ENCODE data around the gene SREBF1. TPM values are rescaled to one million over a fixed set of nuclear protein-coding genes. Genes with fewer than 3 reads are reported as not detected.

The SREBF1 gene
- polyA plus RNA-seq, 1 of the 3 experiments (the other 2 are of a cell fraction) = 20.4 TPM

DNA sequence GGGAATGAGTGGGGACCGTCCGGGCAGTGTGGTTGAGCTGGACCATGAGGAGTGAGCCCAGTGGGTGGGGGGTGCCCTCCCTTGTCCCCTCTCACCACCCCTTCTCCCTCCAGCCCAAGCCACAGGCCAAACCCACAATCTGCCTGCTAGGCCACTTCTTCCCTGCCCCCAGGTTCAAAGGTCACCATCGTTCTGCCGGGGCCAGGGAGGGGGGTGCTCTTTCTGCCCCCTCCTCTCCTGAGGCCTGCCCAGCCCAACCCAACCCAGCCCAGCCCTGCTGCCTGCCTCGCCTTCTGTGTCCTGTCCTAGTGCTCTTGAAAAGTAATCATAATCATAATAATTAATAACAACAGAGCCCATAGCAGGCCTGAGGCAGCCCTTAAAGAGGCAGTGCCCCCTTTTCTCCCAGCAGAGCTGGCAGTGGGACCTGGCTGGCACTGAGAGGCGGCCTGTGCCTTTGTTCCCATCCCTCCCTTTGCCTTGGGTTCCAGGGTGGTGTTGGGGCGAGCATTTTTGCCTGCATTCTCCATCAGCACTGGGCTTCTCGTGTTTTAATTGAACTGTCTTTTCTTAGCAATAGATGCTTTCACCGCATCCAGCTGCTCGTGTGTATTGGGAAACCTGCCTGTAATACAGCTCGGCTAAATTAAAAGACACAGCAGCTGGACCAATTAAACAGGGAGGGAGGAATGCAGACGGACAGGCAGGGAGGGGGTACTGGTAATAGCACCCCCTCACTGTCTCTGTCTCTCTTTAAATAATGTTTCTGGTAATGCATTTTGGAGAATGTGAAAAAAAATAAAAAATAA is 46.8 kb downstream of the SREBF1 start:
- Histone ChIP-seq H3K9ac (no peak overlapping the region), H3K4me3 (ENCODE audit: low read depth in 2 of 2, low read length in 1 of 2) (no peak overlapping the region; a peak in 1 of 4 replicates), H3K79me2 (ENCODE audit: insufficient read depth) (peaks cover 35% of the 10 kb centered on the region), H3K27me3 (ENCODE audit: insufficient read depth) (no peaks in the 10 kb centered on the region), H4K20me1 (ENCODE audit: insufficient read depth) (peaks cover 84% of the 10 kb centered on the region), H3F3A (replicated peaks; ENCODE audit: insufficient read depth) (peaks cover under 1% of the 10 kb centered on the region), H2AFZ (ENCODE audit: low read depth) (no peak overlapping the region), H3K9me2 (no peaks in the 10 kb centered on the region), H3K4me1 (ENCODE audit: control insufficient read depth in 1 of 2, insufficient read depth in 2 of 2, low read depth in 1 of 2, low read length in 1 of 2) (peaks cover 39 to 98% of the 10 kb centered on the region in 2 experiments; a peak in 3 of 4 replicates), H3K36me3 (replicated peaks in 1 of 2; ENCODE audit: control insufficient read depth in 1 of 2, insufficient read depth in 2 of 2, low read length in 1 of 2) (peaks cover 0 to 14% of the 10 kb centered on the region in 2 experiments), H3K4me2 (peak overlapping the region; percentile 24; the same call in 1 of the 2 replicates), H3K9me3 (no peaks in the 10 kb centered on the region), H3K27ac (ENCODE audit: low read depth in 2 of 2, low read length in 1 of 2) (peak overlapping the region; percentile 26 to 96; a peak in 3 of 4 replicates)
- ChIA-PET POLR2A (interaction anchor here (0.9 to 2.3 kb wide), 10 partner anchors 9 to 107 kb away, joined by 3 to 14 read pairs (median 4); partner anchors contain the start of gene SREBF1), CTCF (interaction anchor here (0.6 to 4.2 kb wide), 22 partner anchors 8 to 129 kb away, joined by 3 to 25 read pairs (median 4); partner anchors contain the start of gene RAI1)
- 59% methylated on average over 12 of the region's 12 CpGs for WGBS (ENCODE audit: low lambda C conversion rate)
- TF ChIP-seq FOXM1 (IDR thresholded peaks at IDR 0.05; ENCODE audit: low read depth) = no peak
- TF ChIP-seq TEAD4 (IDR thresholded peaks at IDR 0.05; ENCODE audit: borderline replicate concordance, insufficient read depth) = no peak
- TF ChIP-seq, protein P1, sequence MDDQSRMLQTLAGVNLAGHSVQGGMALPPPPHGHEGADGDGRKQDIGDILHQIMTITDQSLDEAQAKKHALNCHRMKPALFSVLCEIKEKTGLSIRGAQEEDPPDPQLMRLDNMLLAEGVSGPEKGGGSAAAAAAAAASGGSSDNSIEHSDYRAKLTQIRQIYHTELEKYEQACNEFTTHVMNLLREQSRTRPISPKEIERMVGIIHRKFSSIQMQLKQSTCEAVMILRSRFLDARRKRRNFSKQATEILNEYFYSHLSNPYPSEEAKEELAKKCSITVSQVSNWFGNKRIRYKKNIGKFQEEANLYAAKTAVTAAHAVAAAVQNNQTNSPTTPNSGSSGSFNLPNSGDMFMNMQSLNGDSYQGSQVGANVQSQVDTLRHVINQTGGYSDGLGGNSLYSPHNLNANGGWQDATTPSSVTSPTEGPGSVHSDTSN (IDR thresholded peaks at IDR 0.05) = no peak
- no peak for TF ChIP-seq NRF1 (IDR thresholded peaks at IDR 0.05; ENCODE audit: low read depth, low read length)
- no peak for TF ChIP-seq FOXJ3 (CRISPR knock-in tag; IDR thresholded peaks at IDR 0.05)
- no peak for TF ChIP-seq GABPA (IDR thresholded peaks at IDR 0.05; ENCODE audit: low read depth)
- no peak for TF ChIP-seq YY1 (IDR thresholded peaks at IDR 0.05; ENCODE audit: low read depth)
- peak; percentile 65 for DNase-seq

DNA sequence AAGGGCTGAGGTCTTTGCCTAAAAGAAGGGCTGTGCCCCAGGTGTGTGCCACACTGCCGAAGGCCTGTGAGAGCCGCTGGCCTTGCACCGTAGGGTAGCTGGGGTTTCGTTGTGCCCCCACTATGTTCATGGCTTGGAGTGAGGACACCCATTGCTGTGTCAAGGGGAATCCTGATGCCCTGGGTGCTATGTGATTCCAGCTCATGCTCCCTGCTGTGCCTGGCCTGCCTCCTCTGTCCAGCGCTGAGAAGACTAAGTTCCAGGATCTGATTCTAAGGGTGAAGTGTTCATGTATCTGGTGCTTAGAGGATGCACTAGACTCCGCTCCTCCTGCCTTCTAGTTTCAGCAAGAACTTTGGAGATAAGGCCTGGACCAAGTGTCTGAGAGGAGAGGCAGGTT is 47.4 kb downstream of the SREBF1 start:
- peaks cover 39% of the 10 kb centered on the region for H3K79me2 ChIP-seq (ENCODE audit: insufficient read depth)
- peaks cover 84% of the 10 kb centered on the region for H4K20me1 ChIP-seq (ENCODE audit: insufficient read depth)
- ChIA-PET POLR2A (interaction anchor here (1.8 to 2.3 kb wide), 2 partner anchors 47 to 107 kb away, joined by 9 to 14 read pairs; partner anchors contain the start of gene SREBF1), CTCF (interaction anchor here (0.6 to 2.6 kb wide), 13 partner anchors 19 to 130 kb away, joined by 3 to 9 read pairs (median 3); no protein-coding TSS in a partner anchor)
- H3K4me2 ChIP-seq = no peak overlapping the region
- 83% methylated on average over 6 of the region's 6 CpGs for WGBS (ENCODE audit: low lambda C conversion rate)
- peaks cover 0 to 8% of the 10 kb centered on the region in 2 experiments for H3K36me3 ChIP-seq (replicated peaks in 1 of 2; ENCODE audit: control insufficient read depth in 1 of 2, insufficient read depth in 2 of 2, low read length in 1 of 2)
- H3K27ac ChIP-seq (ENCODE audit: low read depth in 2 of 2, low read length in 1 of 2) = peak overlapping the region in 1 of 2 experiments; percentile 96; a peak in 2 of 4 replicates
- 0 out of 2 replicates have a peak, but pooled peaks have one; percentile 14 for TF ChIP-seq REST (IDR thresholded peaks at IDR 0.05; ENCODE audit: low read depth, low read length)
- TF ChIP-seq MXI1 (IDR thresholded peaks at IDR 0.05; ENCODE audit: low read depth, low read length) = no peak
- H3K9ac ChIP-seq = no peak overlapping the region
- H3K9me2 ChIP-seq = no peaks in the 10 kb centered on the region
- no peak overlapping the region for H2AFZ ChIP-seq (ENCODE audit: low read depth)
- DNase-seq = no peak
- no peaks in the 10 kb centered on the region for H3K27me3 ChIP-seq (ENCODE audit: insufficient read depth)
- no peaks in the 10 kb centered on the region for H3K9me3 ChIP-seq
- no peak overlapping the region; a peak in 1 of 4 replicates for H3K4me3 ChIP-seq (ENCODE audit: low read depth in 2 of 2, low read length in 1 of 2)
- H3F3A ChIP-seq (replicated peaks; ENCODE audit: insufficient read depth) = peaks cover 6% of the 10 kb centered on the region
- peaks cover 45 to 98% of the 10 kb centered on the region in 2 experiments; a peak in 3 of 4 replicates for H3K4me1 ChIP-seq (ENCODE audit: control insufficient read depth in 1 of 2, insufficient read depth in 2 of 2, low read depth in 1 of 2, low read length in 1 of 2)
